Smooth muscle cell (in vitro differentiated cells): ENCODE results near the gene ZNF396. TPM values are rescaled to one million over a fixed set of nuclear protein-coding genes. Genes with fewer than 3 reads are reported as not detected.
A peak's percentile ranks its signal among the peaks of the same experiment; 100 is the strongest.

Source experiments
- DNase-seq: peaks from one replicate; lab custom pipeline; 2025; ENCODE audit not compliant: unreplicated experiment; lab: John Stamatoyannopoulos, UW
- H2AFZ ChIP-seq: fragments of 200-600 bp; sonication (generic); 2 replicates; pipeline ENCODE4 v1.6.0; 2016; ENCODE audit warnings: antibody characterized with exemption, low read depth, mild to moderate bottlenecking
- H3F3A ChIP-seq: fragments of 200-600 bp; sonication (generic); 2 replicates; pipeline ENCODE4 v1.6.0; 2017; ENCODE audit warnings: antibody characterized with exemption, low read depth
- H3K27ac ChIP-seq: fragments of 200-600 bp; sonication (generic); 2 replicates; pipeline ENCODE4 v1.5.1; 2016; ENCODE audit warnings: low read depth, mild to moderate bottlenecking
- H3K27me3 ChIP-seq: fragments of 200-600 bp; sonication (generic); 2 replicates; pipeline ENCODE4 v1.6.1; 2016; ENCODE audit warnings: low read depth, mild to moderate bottlenecking
- H3K36me3 ChIP-seq: fragments of 200-600 bp; sonication (generic); 2 replicates; pipeline ENCODE4 v1.5.1; 2016; ENCODE audit warnings: low read depth
- H3K4me1 ChIP-seq: fragments of 200-600 bp; sonication (generic); 2 replicates; pipeline ENCODE4 v1.5.1; 2016; ENCODE audit warnings: low read depth
- H3K4me2 ChIP-seq: fragments of 200-600 bp; sonication (generic); 2 replicates; pipeline ENCODE4 v1.6.0; 2016; ENCODE audit warnings: mild to moderate bottlenecking
- H3K4me3 ChIP-seq: fragments of 200-600 bp; sonication (generic); 2 replicates; pipeline ENCODE4 v1.5.1; 2016; ENCODE audit warnings: mild to moderate bottlenecking
- H3K79me2 ChIP-seq: fragments of 200-600 bp; sonication (generic); 2 replicates; pipeline ENCODE4 v1.6.0; 2016; ENCODE audit warnings: low read depth, mild to moderate bottlenecking
- H3K9ac ChIP-seq: fragments of 200-600 bp; sonication (generic); 2 replicates; pipeline ENCODE4 v1.6.0; 2016; ENCODE audit warnings: low read depth
- H3K9me3 ChIP-seq: fragments of 200-600 bp; sonication (generic); replicated peaks from 2 replicates; pipeline ENCODE4 v1.5.1; 2016; ENCODE audit warnings: low read depth
- H4K20me1 ChIP-seq: fragments of 200-600 bp; sonication (generic); 2 replicates; pipeline ENCODE4 v1.6.0; 2016; ENCODE audit warnings: low read depth
- CTCF ChIP-seq: fragments of 200-600 bp; sonication (generic); IDR thresholded peaks from 2 replicates; pipeline ENCODE4 v1.5.1; 2017; ENCODE audit warnings: borderline replicate concordance, mild to moderate bottlenecking, antibody characterized with exemption; ENCODE audit not compliant: insufficient read depth, poor library complexity, severe bottlenecking
- WGBS: methylation state at CpG from one replicate; pipeline ENCODE4 v1.1.7; 2016; ENCODE audit warnings: low lambda C conversion rate; 5-methylcytosine and 5-hydroxymethylcytosine counted together
- polyA plus RNA-seq: library from polyadenylated mRNA; unstranded; fragments of >200 nt; fragmentation: Nextera tagmentation; extraction: Ambion mirVana; gene quantifications from 2 replicates; pipeline ENCODE4 v1.2.1, GENCODE V29; 2016
- total RNA-seq: library from RNA; depleted of rRNA; stranded (reverse); fragments of >200 nt; gene quantifications from 2 replicates; pipeline ENCODE4 v1.2.3, GENCODE V29; 2014

The ZNF396 gene
- total RNA-seq, result 2.0 and 3.1 TPM in 2 replicates
- polyA plus RNA-seq, result 1.9 and 2.5 TPM in 2 replicates

GRCh38 chr18:35376742-35377695 is at the start of gene ZNF396:
Gene ZNF396, minus strand, starts transcription at chr18:35377337. Its CDS starts 3,045 bp downstream, at chr18:35374292.
- Histone ChIP-seq H3K9me3 (no peaks in the 10 kb centered on the region), H3K36me3 (no peaks in the 10 kb centered on the region), H4K20me1 (no peaks in the 10 kb centered on the region), H3K9ac (peak within 1 kb of the TSS; percentile 50), H3K27me3 (no peaks in the 10 kb centered on the region), H3K79me2 (no peaks in the 10 kb centered on the region), H3K4me2 (peak within 1 kb of the TSS; percentile 94), H3K4me1 (no peaks in the 10 kb centered on the region), H3K4me3 (peak within 1 kb of the TSS; percentile 79), H3F3A (peaks cover 6% of the 10 kb centered on the region), H2AFZ (peak within 1 kb of the TSS; percentile 99), H3K27ac (no peak within 1 kb of the TSS)
- DNase-seq, result peak; percentile 9
- 3% methylated on average over 62 of the region's 78 CpGs for WGBS
- no peak for TF ChIP-seq CTCF

GRCh38 chr18:35426786-35427185 is 49.6 kb upstream of the ZNF396 start:
- H3K27ac ChIP-seq, result no peak overlapping the region
- 91% methylated on average over 5 of the region's 5 CpGs for whole genome bisulfite sequencing
- no peaks in the 10 kb centered on the region for H3K9me3 ChIP-seq

GRCh38 chr18:35424356-35424755 is 47.2 kb upstream of the ZNF396 start:
- no peaks in the 10 kb centered on the region for H3F3A ChIP-seq
- DNase-seq, result no peak
- no peak for TF ChIP-seq CTCF
- H2AFZ ChIP-seq, result no peak overlapping the region
- H3K79me2 ChIP-seq, result no peaks in the 10 kb centered on the region
- WGBS, result 86% methylated on average over 3 of the region's 3 CpGs
- H3K27ac ChIP-seq, result no peak overlapping the region
- no peak overlapping the region for H3K9ac ChIP-seq
- H3K36me3 ChIP-seq, result no peaks in the 10 kb centered on the region
- no peaks in the 10 kb centered on the region for H3K9me3 ChIP-seq
- H3K4me1 ChIP-seq, result no peaks in the 10 kb centered on the region
- H4K20me1 ChIP-seq, result no peaks in the 10 kb centered on the region
- no peaks in the 10 kb centered on the region for H3K27me3 ChIP-seq
- H3K4me2 ChIP-seq, result no peak overlapping the region
- no peak overlapping the region for H3K4me3 ChIP-seq

More at GRCh38 chr18:35426786-35427185, 49.6 kb upstream of the ZNF396 start:
- TF ChIP-seq CTCF, result no peak
- DNase-seq, result no peak
- no peaks in the 10 kb centered on the region for H3K4me1 ChIP-seq
- H3K79me2 ChIP-seq, result no peaks in the 10 kb centered on the region
- no peak overlapping the region for H2AFZ ChIP-seq
- no peaks in the 10 kb centered on the region for H4K20me1 ChIP-seq
- H3K27me3 ChIP-seq, result no peaks in the 10 kb centered on the region
- no peak overlapping the region for H3K4me2 ChIP-seq
- no peak overlapping the region for H3K9ac ChIP-seq
- no peak overlapping the region for H3K4me3 ChIP-seq
- no peaks in the 10 kb centered on the region for H3K36me3 ChIP-seq
- peaks cover under 1% of the 10 kb centered on the region for H3F3A ChIP-seq
